GM21526 (cell line): ENCODE measurements around the gene MLST8.
"Not testable (repeated sequence)": the region's sequence is repeated elsewhere in the genome, so short reads cannot be mapped to it uniquely, and the experiment has no call there.

Experiments
- ATAC-seq: cut with Tn5 transposase; IDR thresholded peaks from one replicate; pipeline ENCODE4 v1.9.1; 2021; ENCODE audit warnings: moderate library complexity; ENCODE audit not compliant: unreplicated experiment, low FRiP score

MLST8 gene

DNA sequence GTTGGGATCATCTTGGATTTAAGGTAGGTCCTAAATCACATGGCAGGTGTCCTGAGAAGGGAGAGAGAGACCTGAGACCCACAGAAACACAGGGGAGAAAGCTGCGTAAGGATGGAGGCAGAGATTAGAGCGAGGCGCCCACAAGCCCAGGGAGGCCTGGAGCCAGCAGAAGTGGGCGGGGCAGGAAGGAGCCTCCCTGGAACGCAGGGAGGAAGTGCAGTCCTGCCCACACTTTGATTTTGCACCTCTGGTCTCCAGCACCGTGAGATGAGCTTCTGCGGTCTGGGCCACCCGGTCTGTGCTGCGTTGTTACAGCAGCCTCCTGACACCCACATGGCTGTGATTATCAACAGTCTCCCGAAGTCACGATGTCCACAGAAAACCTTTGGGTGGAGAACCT, 37.3 kb downstream of the MLST8 start:
- no peak for ATAC-seq

DNA sequence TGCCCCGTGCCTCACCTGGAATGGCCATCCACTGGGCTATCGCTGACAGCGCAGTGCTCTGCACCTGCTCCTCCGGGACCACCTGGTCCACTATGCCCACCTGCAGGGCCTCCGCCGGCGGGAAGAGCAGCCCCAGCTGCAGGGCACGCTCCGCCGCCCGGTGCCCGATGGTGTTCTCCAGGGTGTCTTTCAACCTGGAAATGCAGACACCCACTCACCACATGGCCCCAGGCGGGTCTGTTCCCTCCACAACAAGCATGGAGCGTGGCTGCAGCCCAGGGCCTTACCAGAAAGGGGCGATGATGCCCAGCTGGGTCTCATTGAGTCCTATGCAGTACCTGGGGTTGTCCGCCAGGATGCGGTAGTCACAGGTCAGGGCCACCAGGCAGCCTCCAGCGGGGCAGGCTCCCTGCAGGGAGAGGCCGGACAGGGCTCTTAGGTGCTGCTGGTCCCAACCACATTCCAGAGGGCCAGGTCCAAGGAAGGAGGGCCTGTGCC, 37.8 kb downstream of the MLST8 start:
- ATAC-seq = no peak

DNA sequence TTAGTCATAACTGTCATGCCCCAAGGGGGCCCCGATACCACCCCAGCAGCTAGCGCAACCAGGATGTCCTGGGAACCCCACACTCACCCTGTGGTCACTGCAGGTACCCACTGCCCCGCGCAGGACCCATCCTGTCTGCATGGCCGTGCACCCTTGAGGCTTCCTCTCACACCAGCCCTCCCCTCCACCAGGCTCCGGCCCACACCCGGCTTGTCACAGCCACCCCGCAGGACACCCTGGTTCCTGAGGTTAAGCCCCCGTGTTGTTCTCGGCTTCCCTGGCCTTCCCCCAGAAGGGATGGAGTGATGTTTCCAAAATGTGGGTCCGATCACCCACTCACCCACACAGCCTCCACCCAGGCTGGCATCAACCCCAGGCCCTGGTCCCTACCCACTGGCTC, 38.5 kb downstream of the MLST8 start:
- ATAC-seq = no peak

DNA sequence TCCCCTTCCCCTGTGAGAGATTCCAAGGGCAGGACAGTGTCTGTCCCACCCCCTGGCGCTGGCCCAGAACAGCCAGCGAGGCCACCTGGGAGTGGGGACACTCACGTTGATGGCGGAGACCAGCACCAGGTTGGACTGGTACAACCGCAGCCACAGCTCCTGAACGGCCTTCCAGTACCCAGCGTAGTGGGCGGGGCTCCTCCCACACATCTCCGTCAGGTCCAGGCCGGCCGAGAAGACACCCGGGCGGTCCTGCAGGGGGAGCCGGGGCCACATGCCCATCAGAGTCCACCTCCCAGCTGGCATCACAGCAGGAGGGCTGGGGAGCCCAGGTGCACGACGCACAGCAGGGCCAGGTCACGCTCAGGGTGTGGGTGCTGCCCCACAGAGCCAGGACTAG, 39.0 kb downstream of the MLST8 start:
- no peak for ATAC-seq

DNA sequence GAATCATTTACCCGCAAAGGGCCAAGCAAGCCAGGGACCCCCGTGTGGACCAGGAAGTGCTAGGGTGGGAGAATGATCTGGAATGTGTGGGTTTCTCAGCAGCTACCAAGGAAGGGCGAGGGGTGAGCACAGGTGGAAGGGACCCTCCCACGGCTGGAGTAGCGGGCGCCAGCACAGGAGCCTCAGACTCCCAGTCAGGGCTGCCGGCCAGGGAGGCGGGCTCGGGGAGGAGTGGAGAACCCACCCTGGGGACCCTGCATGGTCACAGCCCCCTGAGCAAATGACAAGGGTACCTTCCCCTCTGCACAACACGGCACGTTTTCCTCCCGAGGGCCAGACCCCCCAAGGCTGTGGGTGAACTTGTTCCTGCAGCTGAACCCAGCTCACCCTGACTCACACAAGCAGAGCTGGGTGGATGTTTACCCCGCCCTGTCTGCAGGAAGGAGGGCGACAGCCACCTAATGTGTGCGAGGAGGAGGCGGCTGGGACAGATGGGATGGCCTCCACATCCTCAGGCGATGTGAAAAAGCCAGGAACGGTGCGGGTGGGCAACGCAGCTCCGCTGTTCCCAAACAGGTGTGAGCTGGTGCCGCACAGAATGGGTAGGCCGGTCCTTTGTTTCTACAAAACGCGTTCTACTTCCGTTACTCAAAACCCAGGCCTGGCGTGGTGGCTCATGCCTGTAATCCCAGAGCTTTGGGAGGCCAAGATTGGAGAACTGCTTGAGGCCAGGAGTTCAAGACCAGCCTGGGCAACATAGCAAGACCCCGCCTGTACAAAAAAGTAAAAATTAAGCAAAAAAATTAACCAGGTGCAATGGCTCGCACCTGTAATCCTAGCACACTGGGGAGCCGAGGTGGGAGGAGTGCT, 39.9 kb downstream of the MLST8 start:
- no peak for ATAC-seq

DNA sequence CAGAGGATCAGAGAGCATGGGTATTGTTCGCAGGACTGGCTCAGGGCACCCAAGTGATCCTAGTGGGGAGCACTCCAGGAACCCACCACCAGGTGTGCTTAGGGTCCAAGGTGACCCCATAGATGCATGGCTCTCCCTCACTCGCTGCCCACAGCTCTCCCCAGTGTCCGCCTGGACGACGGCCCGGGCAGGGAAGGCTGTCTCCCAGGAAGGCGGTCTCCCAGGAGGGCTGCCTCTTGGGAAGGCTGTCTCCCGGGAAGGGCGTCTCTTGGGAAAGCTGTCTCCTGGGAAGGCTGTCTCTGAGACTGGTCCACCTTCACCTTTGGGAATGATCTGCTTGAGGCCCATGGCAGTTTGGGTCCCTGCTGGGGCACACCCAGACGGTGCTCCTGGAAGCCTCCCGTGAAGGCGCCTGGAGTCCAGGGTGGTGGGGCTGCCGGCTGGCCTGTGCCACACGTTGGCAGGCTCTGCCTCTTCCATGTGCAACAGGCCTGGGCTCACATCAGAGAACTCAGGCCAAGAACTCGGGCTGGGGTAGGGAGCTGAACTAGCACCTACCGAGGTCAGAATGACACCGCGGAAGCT, 41.1 kb downstream of the MLST8 start:
- ATAC-seq = no peak

DNA sequence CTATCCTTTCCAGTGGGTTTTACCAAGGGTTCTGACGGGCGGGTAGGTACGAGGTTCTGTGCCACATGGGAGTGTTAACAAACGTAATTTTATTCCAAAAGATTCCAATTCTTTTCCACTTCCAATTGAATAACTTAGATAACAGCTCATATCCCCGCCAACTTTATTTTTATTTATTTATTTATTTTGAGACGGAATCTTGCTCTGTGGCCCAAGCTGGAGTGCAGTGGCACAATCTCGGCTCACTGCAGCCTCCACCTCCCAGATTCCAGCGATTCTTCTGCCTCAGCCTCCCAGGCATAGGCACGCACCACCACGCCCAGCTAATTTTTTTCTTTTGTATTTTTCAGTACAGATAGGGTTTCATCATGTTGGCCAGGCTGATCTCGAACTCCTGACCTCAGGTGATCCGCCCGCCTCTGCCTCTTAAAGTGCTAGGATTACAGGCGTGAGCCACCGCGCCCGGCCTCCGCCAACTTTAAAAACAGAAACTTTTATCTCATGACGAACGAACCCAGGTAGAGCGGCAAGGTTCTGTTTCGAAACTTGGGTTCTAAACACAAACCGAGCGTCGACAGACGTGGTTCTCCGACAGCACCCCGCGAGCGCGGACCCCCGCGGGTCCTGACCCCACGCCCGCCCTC, 45.5 kb downstream of the MLST8 start:
- ATAC-seq = no peak

DNA sequence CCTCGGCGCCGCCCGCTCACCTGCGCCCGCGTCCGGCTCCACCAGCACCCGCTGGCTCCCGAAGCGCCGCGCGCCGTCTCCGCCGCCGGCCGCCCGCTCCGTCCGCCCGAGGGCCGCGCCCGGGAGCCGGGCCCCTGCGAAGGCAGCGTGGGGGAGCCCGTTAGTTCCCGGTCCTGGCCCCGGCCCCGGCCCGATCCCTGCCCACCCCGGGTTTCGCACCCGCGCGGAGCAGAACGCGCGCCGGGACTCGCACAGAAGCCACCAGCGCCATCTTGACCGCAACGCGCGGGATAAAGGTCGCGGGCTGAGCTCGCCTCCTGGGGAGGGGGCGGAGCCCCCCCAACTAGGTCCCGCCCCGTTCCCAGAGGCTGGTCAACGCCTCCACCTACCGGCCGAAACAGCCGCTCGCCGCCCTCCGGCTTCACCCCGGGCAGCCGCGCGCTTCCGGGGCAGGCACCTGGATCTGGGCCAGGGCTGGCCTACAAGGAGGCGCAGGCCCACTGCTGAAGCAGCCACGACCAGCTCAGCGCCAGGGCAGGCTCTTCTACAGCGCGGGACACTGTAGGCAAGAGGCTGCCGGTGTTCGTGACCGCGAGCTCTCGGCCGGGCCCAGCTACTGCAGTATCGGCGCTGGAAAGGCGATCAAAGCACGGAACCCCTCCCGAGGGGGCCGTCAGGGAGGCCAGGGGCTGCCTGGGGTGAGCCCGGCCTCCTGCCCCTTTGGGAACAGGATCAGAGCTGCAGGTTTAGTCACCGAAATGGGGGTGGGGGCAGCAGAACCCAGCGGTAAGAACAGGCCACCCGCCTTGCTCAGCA, 46.2 kb downstream of the MLST8 start, which contains the start of gene ECI1:
TSS of gene ECI1 (minus strand) at position 292 of the 816 bp plus-strand sequence. CDS start at position 271, 21 bp downstream.
- ATAC-seq = peak; percentile 79

DNA sequence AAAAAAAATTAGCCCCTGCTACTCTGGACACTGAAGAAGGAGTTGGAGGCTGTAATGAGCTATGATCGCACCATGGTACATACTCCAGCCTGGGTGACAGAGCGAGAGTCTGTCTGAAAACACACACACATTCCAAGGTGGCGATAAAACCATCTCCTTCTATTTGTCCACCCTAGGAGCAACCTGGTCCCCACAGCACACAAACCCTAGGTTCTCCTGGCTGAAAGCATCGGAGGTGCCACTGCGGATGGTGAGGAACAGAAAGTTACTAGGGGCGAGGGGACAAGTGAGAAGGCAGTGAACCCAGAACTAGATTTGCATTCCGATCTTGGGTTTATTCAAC, 47.5 kb downstream of the MLST8 start:
- ATAC-seq = no peak

DNA sequence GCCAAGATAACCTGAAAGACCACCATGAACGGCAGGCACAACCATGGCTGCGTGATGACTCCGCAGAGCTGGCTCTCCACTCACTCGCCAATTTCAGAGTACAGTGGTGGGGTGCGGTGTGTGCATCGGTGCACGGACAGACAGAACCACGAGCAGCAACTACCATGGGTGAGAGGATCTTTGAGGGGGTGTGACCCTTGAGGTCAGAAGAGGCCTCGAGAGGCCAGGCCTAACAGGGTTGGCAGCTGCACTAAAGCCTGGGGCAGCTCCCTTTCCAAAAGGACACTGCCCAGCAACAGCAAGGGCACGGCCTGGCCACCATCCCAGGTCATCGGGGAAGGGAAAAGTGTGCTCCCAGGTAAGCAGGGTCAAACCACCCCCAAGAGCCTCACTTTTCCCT, 48.0 kb downstream of the MLST8 start:
- no peak for ATAC-seq

DNA sequence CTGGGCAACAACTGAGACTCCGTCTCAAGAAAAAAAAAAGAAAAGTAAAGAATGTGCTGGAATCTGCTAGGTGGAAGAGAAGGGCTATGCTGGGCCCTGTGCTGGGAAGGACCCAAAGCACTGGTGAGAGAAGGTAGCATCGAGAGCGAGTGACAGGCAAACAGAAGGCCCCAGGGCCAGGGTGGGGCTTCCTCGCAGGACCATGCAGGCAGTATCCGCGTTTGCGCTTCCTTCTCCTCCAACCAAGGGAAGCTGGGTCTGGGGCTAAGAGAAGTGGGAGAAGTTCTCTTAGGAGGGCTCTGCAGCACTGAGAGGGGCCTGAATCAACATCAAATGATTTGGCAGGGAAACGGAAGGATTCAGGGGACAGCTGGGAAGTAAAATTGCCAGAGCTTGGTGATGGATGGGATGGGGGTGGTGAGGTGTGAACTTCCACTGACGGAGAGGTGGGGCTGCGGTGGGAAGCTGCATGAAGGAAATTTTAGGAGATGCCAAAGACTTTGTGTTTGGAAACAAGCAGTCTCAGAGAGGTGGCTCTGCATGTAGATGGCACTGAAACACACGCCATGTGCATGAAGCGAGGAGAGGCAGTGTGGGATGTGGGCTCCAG, 51.4 kb downstream of the MLST8 start:
- no peak for ATAC-seq

DNA sequence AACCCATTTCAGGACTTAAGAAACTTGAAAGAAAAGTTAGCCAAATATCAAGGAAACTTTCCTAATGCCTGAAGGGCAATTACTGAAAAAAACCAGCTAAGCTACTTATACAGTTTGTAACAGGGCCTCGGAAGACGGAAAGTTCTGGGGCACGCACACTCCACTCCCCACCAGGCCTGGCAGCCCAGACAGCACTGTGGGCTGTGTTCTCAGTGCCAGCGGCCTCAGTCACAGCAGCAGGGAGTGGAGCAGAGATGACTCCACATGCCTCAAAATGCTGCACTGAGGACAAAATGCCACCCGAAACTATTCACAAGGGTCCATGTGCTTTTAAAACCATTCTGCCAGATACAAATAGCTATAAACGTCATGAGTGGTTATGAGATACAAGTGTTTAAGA, 52.5 kb downstream of the MLST8 start:
- ATAC-seq = no peak

DNA sequence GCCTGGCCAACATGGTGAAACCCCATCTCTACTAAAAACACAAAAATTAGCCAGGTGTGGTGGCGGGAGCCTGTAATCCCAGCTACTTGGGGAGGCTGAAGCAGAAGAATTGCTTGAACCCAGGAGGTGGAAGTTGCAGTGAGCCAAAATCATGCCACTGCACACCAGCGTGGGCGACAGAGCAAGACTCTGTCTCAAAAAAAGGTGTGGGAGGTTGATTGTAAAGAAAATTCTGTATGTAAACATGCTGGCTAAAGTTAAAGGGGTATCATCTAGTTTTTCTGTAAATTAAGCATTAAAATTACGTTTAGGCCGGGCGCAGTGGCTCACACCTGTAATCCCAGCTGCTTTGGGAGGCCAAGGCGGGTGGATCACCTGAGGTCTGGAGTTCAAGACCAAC, 53.3 kb downstream of the MLST8 start:
- not testable (repeated sequence) for ATAC-seq
